Activated CD4-positive, alpha-beta memory T cell treated with anti-CD3 and anti-CD28 coated beads for 36 hours (primary cell): Measurements from ENCODE around the gene STK26. TPM values are rescaled to one million over a fixed set of nuclear protein-coding genes. Genes with fewer than 3 reads are reported as not detected.
"Not testable (repeated sequence)": the region's sequence is repeated elsewhere in the genome, so short reads cannot be mapped to it uniquely, and the experiment has no call there.

Experiments
- CTCF ChIA-PET: fragments of 350-600 bp; sonication (Branson Sonifier 250); formaldehyde crosslinking; loops from one replicate; lab custom pipeline; 2021; ENCODE audit warnings: antibody characterized with exemption, inconsistent platforms; lab: Charles Lee
- POLR2A ChIA-PET: fragments of 350-600 bp; sonication (Branson Sonifier 250); formaldehyde crosslinking; loops from one replicate; lab custom pipeline; 2021; ENCODE audit warnings: antibody characterized with exemption; lab: Charles Lee
- DNase-seq: peaks from one replicate; pipeline ENCODE4 v3.0.0-alpha.2; 2020
- H3K27ac Mint-ChIP-seq: one replicate; pipeline ENCODE4 v1.8.0; 2021; ENCODE audit warnings: mixed read lengths
- H3K27me3 Mint-ChIP-seq: one replicate; pipeline ENCODE4 v1.8.0; 2021; ENCODE audit warnings: mixed read lengths
- H3K36me3 Mint-ChIP-seq: one replicate; pipeline ENCODE4 v1.8.0; 2021; ENCODE audit warnings: mixed read lengths
- H3K4me1 Mint-ChIP-seq: one replicate; pipeline ENCODE4 v1.8.0; 2021; ENCODE audit warnings: low read depth, mixed read lengths
- H3K4me3 Mint-ChIP-seq: one replicate; pipeline ENCODE4 v1.8.0; 2021; ENCODE audit warnings: mild to moderate bottlenecking, mixed read lengths
- H3K9me3 Mint-ChIP-seq: one replicate; pipeline ENCODE4 v1.8.0; 2021; ENCODE audit warnings: mixed read lengths
- intact Hi-C: fragments of 100-400 bp; cut with micrococcal nuclease; formaldehyde crosslinking; loops from one replicate; pipeline ENCODE4 v1.15.1; 2023
- total RNA-seq, 2 experiments: library from RNA; stranded (reverse); gene quantifications; one replicate each; pipeline ENCODE4 v1.2.3, GENCODE V29; 2021

STK26 gene
- total RNA-seq, 2 experiments from 2014 or later = 60.9 to 64.0 TPM

DNA sequence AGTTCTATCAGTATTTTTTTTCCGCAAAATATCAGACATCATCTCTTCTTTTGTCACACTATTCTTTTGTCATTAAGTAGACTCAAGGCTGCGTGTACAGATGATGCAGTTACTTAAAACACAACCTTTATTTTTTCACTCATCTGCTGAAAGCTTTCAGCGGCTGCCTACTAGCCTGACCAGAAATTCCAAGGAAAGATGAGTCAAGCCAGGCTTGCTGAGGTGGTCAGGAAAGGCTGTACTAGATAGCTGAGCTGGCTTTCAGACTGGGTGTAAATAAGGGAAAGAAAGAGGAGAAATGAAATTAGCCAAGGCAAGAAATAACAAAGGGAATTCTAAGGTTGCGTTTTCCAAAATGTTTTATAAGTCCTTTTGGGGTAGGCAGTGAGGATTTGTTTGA, 17.9 kb downstream of the STK26 start:
- intact Hi-C loops = no loop called here
- Mint-ChIP-seq H3K27me3 (no peaks in the 10 kb centered on the region), H3K36me3 (no peaks in the 10 kb centered on the region), H3K9me3 (no peaks in the 10 kb centered on the region), H3K27ac (no peak overlapping the region), H3K4me1 (peaks cover 42% of the 10 kb centered on the region), H3K4me3 (no peak overlapping the region)
- ChIA-PET POLR2A (no interaction called here), CTCF (no interaction called here)
- no peak for DNase-seq

DNA sequence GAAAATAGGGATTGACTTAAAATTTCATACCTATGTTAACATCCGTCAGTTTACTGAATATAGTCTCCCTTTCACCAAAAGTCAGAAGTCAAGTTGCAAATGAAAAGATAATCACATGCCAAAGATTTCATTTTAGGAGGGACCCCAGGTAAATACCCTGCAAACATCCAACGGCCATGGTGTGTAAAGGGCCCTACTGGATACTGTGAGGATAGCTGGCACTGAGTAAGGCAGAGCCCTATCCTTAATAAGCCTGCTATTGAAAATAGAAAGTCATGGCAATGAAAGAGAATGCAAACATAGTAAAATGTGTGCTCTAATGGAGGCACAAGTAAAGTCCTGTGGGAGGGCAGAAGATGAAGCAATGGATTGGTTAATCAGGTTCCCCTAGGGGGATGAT, 20.9 kb downstream of the STK26 start:
- no peak overlapping the region for H3K27ac Mint-ChIP-seq

DNA sequence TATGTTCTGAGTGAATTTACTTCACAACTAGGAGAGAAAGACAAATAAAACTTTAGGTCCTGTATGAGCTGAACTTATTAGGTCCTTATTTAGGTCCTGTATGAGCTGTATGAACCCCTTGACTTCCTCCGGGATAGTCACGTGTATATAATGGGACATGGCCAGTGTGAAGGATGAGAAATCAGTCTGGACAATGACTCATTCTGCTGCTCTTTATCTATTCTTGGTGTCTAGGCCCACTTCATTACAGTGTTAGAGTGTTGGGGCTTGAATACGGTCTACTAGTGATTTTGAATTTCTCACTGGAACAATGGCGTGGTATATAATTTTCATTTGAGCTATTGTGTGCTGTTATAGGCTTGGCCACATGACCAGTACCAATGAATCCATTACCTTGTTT, 21.9 kb downstream of the STK26 start:
- intact Hi-C loops = no loop called here
- no peak for DNase-seq
- H3K27me3 Mint-ChIP-seq = no peaks in the 10 kb centered on the region
- H3K4me3 Mint-ChIP-seq = no peak overlapping the region
- CTCF ChIA-PET = no interaction called here
- H3K4me1 Mint-ChIP-seq = peaks cover 34% of the 10 kb centered on the region
- no peak overlapping the region for H3K27ac Mint-ChIP-seq
- H3K9me3 Mint-ChIP-seq = no peaks in the 10 kb centered on the region
- no peaks in the 10 kb centered on the region for H3K36me3 Mint-ChIP-seq
- POLR2A ChIA-PET = no interaction called here

More for the DNA sequence above, 20.9 kb downstream of the STK26 start:
- Mint-ChIP-seq H3K4me1 (peaks cover 32% of the 10 kb centered on the region), H3K4me3 (no peak overlapping the region), H3K9me3 (no peaks in the 10 kb centered on the region), H3K27me3 (no peaks in the 10 kb centered on the region), H3K36me3 (no peaks in the 10 kb centered on the region)
- intact Hi-C loops = no loop called here
- CTCF ChIA-PET = no interaction called here
- DNase-seq = no peak
- POLR2A ChIA-PET = no interaction called here

DNA sequence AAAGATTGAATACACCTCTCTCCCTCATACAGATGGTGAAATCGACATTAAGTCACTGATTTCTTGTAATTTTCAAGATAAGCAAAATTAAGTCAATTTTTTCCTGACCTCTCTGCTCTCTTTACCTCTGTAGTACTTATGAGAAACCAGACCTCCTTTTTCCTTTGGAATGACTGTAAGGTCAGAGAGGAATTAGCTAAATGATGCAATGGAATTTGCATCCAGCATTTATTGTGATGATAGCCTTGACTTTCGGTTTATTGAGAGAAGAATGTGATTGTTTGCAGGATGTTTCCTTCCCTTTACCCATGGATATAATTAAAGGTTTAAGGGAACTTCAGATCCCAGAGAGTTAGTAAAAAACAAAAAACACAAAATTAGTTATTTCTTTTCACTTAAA, 22.4 kb downstream of the STK26 start:
- no peak overlapping the region for H3K27ac Mint-ChIP-seq
- no peaks in the 10 kb centered on the region for H3K27me3 Mint-ChIP-seq
- H3K4me3 Mint-ChIP-seq = no peak overlapping the region
- no peaks in the 10 kb centered on the region for H3K36me3 Mint-ChIP-seq
- ChIA-PET CTCF (no interaction called here), POLR2A (no interaction called here)
- H3K4me1 Mint-ChIP-seq = peaks cover 31% of the 10 kb centered on the region
- H3K9me3 Mint-ChIP-seq = no peaks in the 10 kb centered on the region
- intact Hi-C loops = no loop called here
- DNase-seq = no peak

DNA sequence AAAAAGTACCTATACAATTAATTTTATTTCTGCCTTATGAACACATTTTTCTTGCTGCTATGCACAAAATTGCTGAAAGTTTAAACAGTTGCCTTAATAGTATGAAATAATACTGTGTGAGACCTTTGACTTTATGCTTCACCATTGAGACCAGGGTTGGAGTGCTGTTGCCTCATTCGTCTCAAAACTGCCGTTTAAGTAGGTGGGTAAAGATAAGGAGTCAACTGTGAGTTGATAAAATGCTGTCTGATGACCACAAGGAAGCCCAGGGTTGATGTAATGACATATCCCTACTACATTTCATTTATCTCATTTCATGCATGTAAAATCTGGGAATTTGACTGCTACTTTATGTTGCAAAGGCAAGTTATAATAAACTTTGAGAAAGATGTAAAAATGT, 23.4 kb downstream of the STK26 start:
- Mint-ChIP-seq H3K4me3 (no peak overlapping the region), H3K36me3 (no peaks in the 10 kb centered on the region), H3K4me1 (peaks cover 21% of the 10 kb centered on the region), H3K27ac (no peak overlapping the region), H3K27me3 (no peaks in the 10 kb centered on the region), H3K9me3 (no peaks in the 10 kb centered on the region)
- CTCF ChIA-PET = no interaction called here
- intact Hi-C loops = no loop called here
- POLR2A ChIA-PET = no interaction called here
- no peak for DNase-seq

DNA sequence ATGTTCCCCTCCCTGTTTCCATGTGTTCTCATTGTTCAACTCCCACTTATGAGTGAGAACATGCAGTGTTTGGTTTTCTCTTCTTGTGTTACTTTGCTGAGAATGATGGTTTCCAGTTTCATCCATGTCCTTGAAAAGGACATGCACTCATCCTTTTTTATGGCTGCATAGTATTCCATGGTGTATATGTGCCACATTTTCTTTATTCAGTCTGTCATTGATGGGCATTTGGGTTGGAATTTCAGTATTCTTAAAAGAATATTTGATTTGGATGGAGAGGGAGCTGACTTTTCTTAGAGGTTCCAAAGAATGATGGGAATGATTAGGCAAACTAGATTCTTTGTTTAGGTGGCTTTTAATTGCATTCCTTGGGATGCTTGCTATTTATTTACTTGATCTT, 28.7 kb downstream of the STK26 start:
- intact Hi-C loops, DNase-seq, H3K4me3 Mint-ChIP-seq, H3K36me3 Mint-ChIP-seq, H3K27ac Mint-ChIP-seq, H3K9me3 Mint-ChIP-seq, H3K27me3 Mint-ChIP-seq, POLR2A ChIA-PET: not testable (repeated sequence)
- peaks cover 20% of the 10 kb centered on the region for H3K4me1 Mint-ChIP-seq
- CTCF ChIA-PET = interaction anchor here (0.6 kb wide), 1 partner anchor 253 kb away, joined by 6 read pairs; no protein-coding TSS in a partner anchor

DNA sequence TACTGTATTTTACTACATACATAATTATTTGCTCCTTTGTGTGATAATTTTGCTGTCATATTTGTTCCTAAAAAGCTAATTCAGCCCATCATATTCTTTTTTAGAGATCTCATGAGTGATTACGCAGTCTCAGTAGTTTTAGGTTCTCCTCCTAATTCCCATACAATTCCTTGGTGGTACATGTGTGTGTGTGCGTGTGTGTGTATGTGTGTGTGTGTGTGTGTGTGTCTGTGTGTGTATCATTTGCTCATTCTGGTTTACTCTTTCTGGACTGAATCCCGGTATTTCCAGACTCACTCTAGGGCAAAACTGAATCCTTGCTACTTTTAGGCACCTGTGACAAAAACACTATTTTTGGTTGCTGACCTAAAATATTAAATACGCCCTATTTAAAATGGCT, 34.9 kb downstream of the STK26 start:
- no peak overlapping the region for H3K27ac Mint-ChIP-seq
- no peaks in the 10 kb centered on the region for H3K27me3 Mint-ChIP-seq
- CTCF ChIA-PET = interaction anchor here (1.1 kb wide), 1 partner anchor 216 kb away, joined by 3 read pairs; no protein-coding TSS in a partner anchor
- intact Hi-C loops = no loop called here
- no peaks in the 10 kb centered on the region for H3K9me3 Mint-ChIP-seq
- POLR2A ChIA-PET = no interaction called here
- H3K36me3 Mint-ChIP-seq = no peaks in the 10 kb centered on the region
- no peak overlapping the region for H3K4me3 Mint-ChIP-seq
- peaks cover 19% of the 10 kb centered on the region for H3K4me1 Mint-ChIP-seq
- DNase-seq = no peak

DNA sequence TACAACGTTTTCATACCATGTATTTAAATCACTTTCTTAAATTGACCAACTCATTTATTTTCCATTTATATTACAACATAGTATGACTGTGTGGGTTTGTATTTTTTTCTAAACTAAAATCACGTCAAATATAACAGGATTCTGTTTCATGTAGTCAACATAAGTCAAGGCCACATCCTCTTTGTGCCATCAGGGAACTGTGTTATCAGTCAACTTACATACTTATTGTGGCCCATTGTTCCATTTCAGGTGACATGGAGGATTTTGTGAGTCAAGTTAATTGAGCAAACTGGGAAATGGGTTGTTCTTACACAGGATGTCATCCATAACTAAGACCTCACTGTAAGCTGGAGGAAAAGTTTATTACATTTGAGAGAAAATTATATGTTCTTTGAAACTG, 35.9 kb downstream of the STK26 start:
- Mint-ChIP-seq H3K27ac (peak overlapping the region; percentile 42), H3K4me1 (peaks cover 16% of the 10 kb centered on the region), H3K36me3 (no peaks in the 10 kb centered on the region), H3K4me3 (no peak overlapping the region), H3K27me3 (no peaks in the 10 kb centered on the region), H3K9me3 (no peaks in the 10 kb centered on the region)
- intact Hi-C loops = no loop called here
- DNase-seq = no peak
- POLR2A ChIA-PET = no interaction called here
- CTCF ChIA-PET = no interaction called here

DNA sequence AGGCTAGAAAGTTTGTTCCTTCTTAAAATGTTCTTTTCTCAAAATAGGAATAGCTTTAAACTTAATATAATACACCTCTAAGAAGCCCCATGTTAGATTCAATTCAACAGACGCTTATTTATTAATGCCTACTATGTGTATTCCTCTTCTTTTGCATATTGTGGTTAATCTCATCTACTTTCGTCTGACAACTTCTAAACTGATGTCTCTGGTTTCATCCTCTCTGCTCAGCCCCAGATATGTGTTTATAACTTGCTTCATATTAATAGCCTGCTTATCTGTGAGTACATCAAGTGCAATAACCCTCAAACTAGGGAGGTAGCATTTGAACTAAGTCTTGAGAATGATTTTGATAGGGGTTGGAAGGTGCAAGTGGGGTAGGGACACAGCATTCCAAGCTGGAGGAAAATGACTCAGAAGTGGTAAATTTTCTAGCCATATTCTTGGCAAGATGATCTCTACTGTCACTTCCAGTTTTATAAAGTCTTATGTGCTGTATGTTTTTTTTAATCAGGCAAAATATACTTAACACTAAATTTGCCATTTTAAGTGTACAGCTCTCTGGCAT, 37.0 kb downstream of the STK26 start:
- Mint-ChIP-seq H3K4me1 (peaks cover 16% of the 10 kb centered on the region), H3K27me3 (no peaks in the 10 kb centered on the region), H3K36me3 (no peaks in the 10 kb centered on the region), H3K9me3 (no peaks in the 10 kb centered on the region), H3K4me3 (no peak overlapping the region), H3K27ac (no peak overlapping the region)
- POLR2A ChIA-PET = no interaction called here
- CTCF ChIA-PET = interaction anchor here (1.0 kb wide), 1 partner anchor 217 kb away, joined by 3 read pairs; no protein-coding TSS in a partner anchor
- intact Hi-C loops = no loop called here
- no peak for DNase-seq

DNA sequence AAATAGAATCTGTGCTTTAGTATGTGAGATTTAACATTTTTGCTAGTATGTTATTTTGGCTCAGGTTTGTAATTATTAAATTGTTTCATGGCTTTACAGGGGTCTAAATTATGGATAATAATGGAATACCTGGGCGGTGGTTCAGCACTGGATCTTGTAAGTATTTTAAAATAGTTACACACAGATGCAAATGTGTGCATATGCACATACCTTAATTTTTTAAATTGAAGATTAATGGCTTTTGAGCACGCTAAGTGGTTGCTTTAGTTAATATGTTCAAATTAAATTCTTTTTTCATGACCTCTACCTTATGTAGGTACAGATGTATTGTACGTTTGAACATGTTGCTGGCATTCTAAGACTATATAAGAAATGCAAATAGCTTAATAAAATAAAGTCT, 40.2 kb downstream of the STK26 start:
- Mint-ChIP-seq H3K27ac (no peak overlapping the region), H3K9me3 (no peaks in the 10 kb centered on the region), H3K4me3 (no peak overlapping the region), H3K27me3 (no peaks in the 10 kb centered on the region), H3K36me3 (no peaks in the 10 kb centered on the region), H3K4me1 (peaks cover 7% of the 10 kb centered on the region)
- CTCF ChIA-PET = interaction anchor here (1.0 kb wide), 1 partner anchor 8 kb away, joined by 3 read pairs; no protein-coding TSS in a partner anchor
- no peak for DNase-seq
- intact Hi-C loops = no loop called here
- POLR2A ChIA-PET = no interaction called here

DNA sequence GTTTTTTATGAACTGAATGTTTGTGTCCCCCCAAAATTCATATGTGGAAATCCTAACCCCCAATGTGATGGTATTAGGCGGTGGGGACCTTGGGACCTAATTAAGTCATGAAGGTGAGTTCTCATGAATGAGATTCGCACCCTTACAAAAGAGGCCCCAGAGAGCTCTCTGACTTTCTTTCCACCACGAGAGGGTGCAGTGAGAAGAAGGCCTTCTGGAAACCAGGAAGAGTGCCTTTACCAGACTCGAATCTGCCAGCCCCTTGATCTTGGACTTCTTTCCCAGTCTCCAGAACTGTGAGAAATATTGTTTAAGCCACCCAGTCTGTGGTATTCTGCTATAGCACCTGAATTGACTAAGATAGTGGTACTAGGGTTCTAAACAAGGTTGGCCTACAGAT, 40.8 kb downstream of the STK26 start:
- CTCF ChIA-PET = no interaction called here
- Mint-ChIP-seq H3K9me3 (no peaks in the 10 kb centered on the region), H3K4me3 (no peak overlapping the region), H3K27me3 (no peaks in the 10 kb centered on the region), H3K36me3 (peaks cover 3% of the 10 kb centered on the region), H3K4me1 (peaks cover 7% of the 10 kb centered on the region), H3K27ac (no peak overlapping the region)
- no peak for DNase-seq
- POLR2A ChIA-PET = no interaction called here
- intact Hi-C loops = no loop called here

DNA sequence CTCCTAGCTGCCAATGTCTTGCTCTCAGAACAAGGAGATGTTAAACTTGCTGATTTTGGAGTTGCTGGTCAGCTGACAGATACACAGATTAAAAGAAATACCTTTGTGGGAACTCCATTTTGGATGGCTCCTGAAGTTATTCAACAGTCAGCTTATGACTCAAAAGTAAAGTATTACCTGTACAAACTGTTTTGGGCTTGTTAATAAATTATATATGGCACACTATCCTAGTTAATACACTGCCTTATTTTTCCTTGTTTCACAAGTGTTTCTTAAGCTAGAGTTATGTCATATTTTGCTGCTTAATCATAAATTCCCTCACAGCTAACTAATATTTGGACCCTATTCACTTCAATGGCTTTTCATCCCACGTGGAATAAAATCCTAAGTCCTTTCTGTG, 45.3 kb downstream of the STK26 start:
- POLR2A ChIA-PET = no interaction called here
- intact Hi-C loops = no loop called here

DNA sequence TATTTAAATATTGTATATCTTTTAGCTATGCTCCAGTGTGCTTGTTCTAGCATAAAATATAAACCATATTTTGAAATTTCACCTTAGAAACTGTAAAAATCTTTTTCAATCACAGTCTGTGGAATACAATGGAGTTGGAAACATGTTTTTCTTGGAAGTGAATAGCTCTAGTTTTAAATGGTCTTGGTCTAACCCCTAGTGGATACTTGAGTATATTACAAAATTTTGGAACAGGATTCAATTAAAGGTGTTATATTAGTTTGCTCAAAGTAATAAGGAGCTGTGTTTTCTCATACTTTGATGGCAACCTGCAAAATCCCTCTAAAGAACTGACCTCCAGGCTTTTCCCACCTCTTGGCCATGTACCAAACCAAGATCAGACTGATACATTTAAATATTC, 48.2 kb downstream of the STK26 start:
- no peak overlapping the region for H3K4me3 Mint-ChIP-seq
- intact Hi-C loops = loop anchor here (5.0 kb wide), 1 partner anchor 49 kb away; the partner anchor contains the start of gene STK26
- H3K9me3 Mint-ChIP-seq = no peaks in the 10 kb centered on the region
- POLR2A ChIA-PET = no interaction called here
- H3K36me3 Mint-ChIP-seq = peaks cover 11% of the 10 kb centered on the region
- no peaks in the 10 kb centered on the region for H3K4me1 Mint-ChIP-seq
- CTCF ChIA-PET = interaction anchor here (0.5 to 1.7 kb wide), 9 partner anchors 9 to 446 kb away, joined by 3 to 12 read pairs (median 4); partner anchors contain the start of genes RAP2C and STK26
- no peak overlapping the region for H3K27ac Mint-ChIP-seq
- H3K27me3 Mint-ChIP-seq = no peaks in the 10 kb centered on the region
- no peak for DNase-seq

More for the DNA sequence above, 45.3 kb downstream of the STK26 start:
- H3K4me3 Mint-ChIP-seq = no peak overlapping the region
- CTCF ChIA-PET = interaction anchor here (0.9 to 1.2 kb wide), 2 partner anchors 10 to 227 kb away, joined by 4 to 5 read pairs; no protein-coding TSS in a partner anchor
- DNase-seq = no peak
- no peaks in the 10 kb centered on the region for H3K27me3 Mint-ChIP-seq
- peaks cover 8% of the 10 kb centered on the region for H3K36me3 Mint-ChIP-seq
- H3K4me1 Mint-ChIP-seq = no peaks in the 10 kb centered on the region
- H3K9me3 Mint-ChIP-seq = no peaks in the 10 kb centered on the region
- no peak overlapping the region for H3K27ac Mint-ChIP-seq
